GM18526 (cell line): ENCODE data around the gene NFIX.

Source experiments
- POLR2A ChIP-seq: IDR thresholded peaks from 3 replicates; pipeline ENCODE4 v1.6.1; 2011; ENCODE audit not compliant: insufficient read length; ENCODE audit errors: extremely low read depth

Gene NFIX

GRCh38 chr19:13121551-13122274 is 126.4 kb downstream of the NFIX start:
- no peak for TF ChIP-seq POLR2A

- no peak for TF ChIP-seq POLR2A
These were observed 127.1 kb downstream of the NFIX start for GRCh38 chr19:13122275-13122878.

DNA sequence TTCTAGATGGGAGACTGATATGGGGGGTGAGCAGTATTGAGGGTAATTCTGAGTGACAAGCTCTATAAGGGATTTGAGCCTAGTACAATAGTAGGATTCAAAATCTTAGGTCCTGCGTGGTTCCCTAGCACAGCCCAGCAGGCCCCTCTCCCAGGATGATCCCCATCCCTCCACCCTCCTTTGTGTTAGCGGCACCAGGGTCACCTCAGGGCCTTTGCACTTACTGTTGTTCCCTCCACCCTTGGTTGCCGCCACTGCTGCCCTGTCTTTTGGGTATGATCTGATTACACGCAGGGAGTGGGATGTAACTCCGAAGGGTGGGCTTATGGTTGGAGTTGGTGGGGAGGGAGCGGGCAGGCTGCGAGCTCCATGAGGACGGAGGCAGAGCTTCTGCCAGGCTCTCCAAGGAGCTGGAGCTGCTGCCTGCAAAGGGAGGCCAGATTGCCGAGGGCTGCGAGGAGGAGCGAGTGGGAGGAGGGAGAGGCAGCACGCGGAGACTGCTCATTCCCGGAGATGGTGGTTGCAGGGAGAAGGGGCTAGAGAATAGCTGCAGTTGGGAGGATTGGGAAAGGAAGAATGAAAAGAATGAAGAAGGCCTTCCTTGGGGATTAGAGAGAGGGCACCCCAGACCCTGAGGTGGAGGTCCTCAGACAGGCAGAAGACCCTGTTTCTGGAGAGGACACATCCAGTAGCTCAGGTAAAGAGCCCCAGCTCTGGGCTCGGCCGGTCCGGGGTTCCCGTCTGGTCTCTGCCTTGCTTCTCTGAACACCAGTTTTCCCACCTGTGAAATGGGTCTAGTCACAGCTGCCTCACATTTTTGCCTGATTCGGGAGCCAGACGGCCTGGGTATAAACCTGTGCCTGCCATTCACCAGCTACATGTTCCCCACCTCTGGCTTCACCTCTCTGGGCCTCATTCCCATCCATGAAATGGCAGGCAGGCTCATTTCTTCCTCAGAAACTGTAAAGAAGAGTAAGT is 128.0 kb downstream of the NFIX start:
- TF ChIP-seq POLR2A = no peak

- no peak for TF ChIP-seq POLR2A
These were observed 131.8 kb downstream of the NFIX start for GRCh38 chr19:13127051-13127450.

DNA sequence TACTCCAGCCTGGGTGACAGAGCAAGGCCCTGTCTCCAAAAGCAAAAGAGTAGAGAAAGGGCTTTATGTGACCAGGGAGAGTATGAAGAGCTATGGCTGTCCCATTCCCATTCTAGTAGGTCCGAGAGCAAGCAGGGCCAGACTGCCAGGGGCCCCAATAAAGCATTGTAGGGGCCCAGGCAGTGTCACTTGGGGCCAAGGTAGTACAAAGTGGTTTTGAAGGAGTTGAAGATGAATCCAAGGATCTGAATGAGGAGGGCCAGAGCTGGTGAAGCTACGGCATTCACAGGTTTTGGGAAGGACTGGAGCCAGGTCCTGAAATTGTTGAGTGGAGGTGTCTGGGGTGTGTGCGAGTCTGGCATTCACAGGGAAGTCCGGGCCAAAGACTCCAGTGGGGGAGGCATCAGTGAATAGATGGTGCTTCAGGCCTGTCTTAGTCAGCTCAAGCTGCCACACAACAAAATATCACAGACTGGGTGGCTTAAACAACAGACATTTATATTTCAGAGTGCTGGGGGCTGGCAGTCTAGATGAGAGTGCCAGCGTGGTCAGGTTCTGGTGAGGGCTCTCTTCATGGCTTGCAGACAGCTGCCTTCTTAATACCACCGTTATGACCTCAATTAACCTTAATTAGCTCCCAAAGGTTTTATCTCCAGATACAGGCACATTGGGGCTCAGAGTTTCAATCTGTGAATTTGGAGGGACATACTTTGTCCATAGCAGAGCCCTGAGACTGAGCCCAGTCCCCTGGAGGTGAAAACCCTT is 132.7 kb downstream of the NFIX start:
- no peak for TF ChIP-seq POLR2A

DNA sequence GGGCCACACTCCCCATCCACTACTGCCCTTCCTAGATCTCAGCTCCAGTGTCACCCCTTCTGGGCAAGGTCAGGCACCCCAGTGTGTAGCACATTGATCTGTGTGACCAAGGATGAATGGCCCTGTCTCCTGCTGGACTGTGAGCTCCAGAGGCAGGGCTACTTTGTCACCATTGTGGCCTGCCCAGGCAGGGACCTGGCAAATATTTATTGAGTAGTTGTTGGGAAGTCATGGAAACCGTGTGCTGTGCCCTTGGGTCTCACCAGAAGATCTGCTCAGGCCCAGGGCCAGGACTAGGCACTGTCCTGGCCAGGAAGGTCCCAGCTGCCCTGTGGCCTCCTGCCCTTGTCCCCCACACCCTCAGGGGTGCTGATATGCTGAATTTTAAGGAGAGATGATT is 133.3 kb downstream of the NFIX start:
- TF ChIP-seq POLR2A = no peak

DNA sequence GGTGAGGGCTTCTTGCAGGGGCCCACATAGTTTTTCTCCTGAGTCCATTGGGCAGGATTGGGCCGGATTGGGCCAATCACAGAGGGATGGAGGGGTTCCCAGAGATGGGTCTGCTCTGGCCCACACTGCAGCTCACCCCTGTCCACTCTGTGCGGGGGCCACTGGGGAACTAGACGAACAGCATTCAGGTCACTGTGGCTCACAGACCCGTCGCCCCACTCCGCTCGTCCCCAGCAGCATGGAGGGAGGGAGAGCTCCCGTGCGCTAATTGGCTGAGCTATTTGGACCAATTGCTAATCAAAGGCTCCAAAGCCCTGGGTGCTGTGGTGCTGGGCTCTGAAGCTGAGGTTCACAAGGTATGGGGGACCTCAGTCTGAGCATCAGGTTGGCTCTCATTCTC is 134.1 kb downstream of the NFIX start:
- no peak for TF ChIP-seq POLR2A

DNA sequence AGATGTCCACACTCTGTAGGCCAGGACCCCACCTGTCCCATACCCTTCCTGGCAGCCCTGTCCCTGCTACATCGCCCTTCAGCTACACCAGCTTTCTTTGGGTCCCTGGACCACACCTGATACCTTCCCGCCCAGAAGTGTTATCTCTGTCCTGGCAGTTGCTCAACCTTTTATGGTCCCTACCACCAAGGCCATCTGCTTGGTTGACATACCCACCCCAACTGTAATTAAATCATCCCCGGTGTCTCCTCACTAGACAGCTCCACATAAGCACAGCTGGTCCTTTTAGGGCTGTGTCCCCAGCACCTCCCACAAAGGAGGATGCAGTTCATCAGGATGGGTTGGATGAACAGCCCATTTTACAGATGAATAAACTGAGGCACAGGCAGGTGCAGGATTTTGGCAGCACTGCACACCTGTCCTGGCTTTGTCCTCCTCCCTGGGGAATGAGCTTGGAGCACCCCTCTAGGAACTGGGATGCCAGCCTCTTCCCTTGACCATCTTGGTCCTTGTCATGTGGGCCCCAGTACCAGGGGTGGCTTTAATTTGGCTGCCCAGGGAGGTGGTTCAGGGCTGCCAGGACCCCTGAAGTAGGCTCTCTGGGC is 135.7 kb downstream of the NFIX start:
- no peak for TF ChIP-seq POLR2A

GRCh38 chr19:13132471-13133180 is 137.4 kb downstream of the NFIX start:
- TF ChIP-seq POLR2A = no peak

GRCh38 chr19:13133241-13133870 is 138.1 kb downstream of the NFIX start:
- no peak for TF ChIP-seq POLR2A

- no peak for TF ChIP-seq POLR2A
These were observed 139.4 kb downstream of the NFIX start for GRCh38 chr19:13134626-13135025.

DNA sequence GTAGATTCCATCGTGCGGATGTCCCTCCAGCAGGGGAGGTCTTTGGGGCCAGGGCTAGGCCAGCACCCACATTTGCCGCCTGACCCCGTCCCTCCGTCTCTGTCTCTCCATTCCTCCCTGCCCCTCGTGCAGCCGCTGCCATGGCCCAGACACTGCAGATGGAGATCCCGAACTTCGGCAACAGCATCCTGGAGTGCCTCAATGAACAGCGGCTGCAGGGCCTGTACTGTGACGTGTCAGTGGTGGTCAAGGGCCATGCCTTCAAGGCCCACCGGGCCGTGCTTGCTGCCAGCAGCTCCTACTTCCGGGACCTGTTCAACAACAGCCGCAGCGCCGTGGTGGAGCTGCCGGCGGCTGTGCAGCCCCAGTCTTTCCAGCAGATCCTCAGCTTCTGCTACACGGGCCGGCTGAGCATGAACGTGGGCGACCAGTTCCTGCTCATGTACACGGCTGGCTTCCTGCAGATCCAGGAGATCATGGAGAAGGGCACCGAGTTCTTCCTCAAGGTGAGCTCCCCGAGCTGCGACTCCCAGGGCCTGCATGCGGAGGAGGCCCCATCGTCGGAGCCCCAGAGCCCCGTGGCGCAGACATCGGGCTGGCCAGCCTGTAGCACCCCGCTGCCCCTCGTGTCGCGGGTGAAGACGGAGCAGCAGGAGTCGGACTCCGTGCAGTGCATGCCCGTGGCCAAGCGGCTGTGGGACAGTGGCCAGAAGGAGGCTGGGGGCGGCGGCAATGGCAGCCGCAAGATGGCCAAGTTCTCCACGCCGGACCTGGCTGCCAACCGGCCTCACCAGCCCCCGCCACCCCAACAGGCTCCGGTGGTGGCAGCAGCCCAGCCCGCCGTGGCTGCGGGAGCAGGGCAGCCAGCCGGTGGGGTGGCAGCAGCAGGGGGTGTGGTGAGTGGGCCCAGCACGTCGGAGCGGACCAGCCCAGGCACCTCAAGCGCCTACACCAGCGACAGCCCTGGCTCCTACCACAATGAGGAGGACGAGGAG is 140.1 kb downstream of the NFIX start:
- no peak for TF ChIP-seq POLR2A
